CD4-positive, alpha-beta T cell (primary cell): ENCODE data around the gene MCCC1. TPM values are rescaled to one million over a fixed set of nuclear protein-coding genes. Genes with fewer than 3 reads are reported as not detected.

Experiments
- ATAC-seq: fragments of 200-7000 bp; cut with Tn5 transposase; one replicate; pipeline ENCODE4 v1.10.0; 2022; ENCODE audit warnings: mild to moderate bottlenecking; ENCODE audit not compliant: poor library complexity
- CTCF ChIA-PET: fragments of 350-600 bp; sonication (Branson Sonifier 250); formaldehyde crosslinking; loops from one replicate; lab custom pipeline; 2021; ENCODE audit warnings: antibody characterized with exemption, inconsistent platforms; lab: Charles Lee
- POLR2A ChIA-PET: fragments of 350-600 bp; sonication (Branson Sonifier 250); formaldehyde crosslinking; loops from one replicate; lab custom pipeline; 2021; ENCODE audit warnings: antibody characterized with exemption, inconsistent platforms; lab: Charles Lee
- DNase-seq, 14 experiments: peaks; one replicate each; pipeline ENCODE4 v3.0.0-alpha.2; 2013 to 2020; ENCODE audit warnings: mixed read lengths in 2 of 14
- H3K27ac ChIP-seq, 2 donors: one replicate each; pipeline versions ENCODE4 v1.5.1 to v1.7.0; 2013; ENCODE audit warnings: low read length in 2 of 2, low read depth in 1 of 2, mild to moderate bottlenecking in 1 of 2
- H3K27me3 ChIP-seq, 2 experiments: 1 replicate in 1 of 2; 2 replicates in 1 of 2; pipeline versions ENCODE4 v1.6.1 to v1.7.0; 2013; ENCODE audit warnings: low read length in 2 of 2, control low read depth in 1 of 2, mild to moderate bottlenecking in 1 of 2, moderate library complexity in 1 of 2; ENCODE audit not compliant: insufficient read depth in 2 of 2, control insufficient read depth in 1 of 2
- H3K36me3 ChIP-seq: one replicate; pipeline ENCODE4 v1.6.1; 2013; ENCODE audit warnings: low read length, control low read depth; ENCODE audit not compliant: insufficient read depth
- H3K4me1 ChIP-seq: one replicate; pipeline ENCODE4 v1.6.1; 2013; ENCODE audit warnings: low read length, control low read depth; ENCODE audit not compliant: insufficient read depth
- H3K4me3 ChIP-seq: one replicate; pipeline ENCODE4 v1.5.1; 2013; ENCODE audit warnings: mild to moderate bottlenecking, low read length, moderate library complexity
- H3K9me3 ChIP-seq, 2 experiments: 1 replicate in 1 of 2; 2 replicates in 1 of 2; pipeline versions ENCODE4 v1.6.1 to v1.7.0; 2013; ENCODE audit warnings: low read length in 2 of 2, mild to moderate bottlenecking in 2 of 2, control low read depth in 1 of 2, moderate library complexity in 1 of 2; ENCODE audit not compliant: control insufficient read depth in 1 of 2, insufficient read depth in 1 of 2
- H3K27ac Mint-ChIP-seq: one replicate; pipeline ENCODE4 v1.8.0; 2020; ENCODE audit warnings: mixed read lengths
- H3K27me3 Mint-ChIP-seq: one replicate; pipeline ENCODE4 v1.8.0; 2021; ENCODE audit warnings: mixed read lengths
- H3K36me3 Mint-ChIP-seq: one replicate; pipeline ENCODE4 v1.8.0; 2021; ENCODE audit warnings: low read depth, mixed read lengths
- H3K4me1 Mint-ChIP-seq: one replicate; pipeline ENCODE4 v1.8.0; 2021; ENCODE audit warnings: low read depth, mixed read lengths
- H3K4me3 Mint-ChIP-seq: one replicate; pipeline ENCODE4 v1.8.0; 2020; ENCODE audit warnings: mild to moderate bottlenecking, mixed read lengths
- H3K9me3 Mint-ChIP-seq: one replicate; pipeline ENCODE4 v1.8.0; 2020; ENCODE audit warnings: mixed read lengths
- CTCF ChIP-seq: fragments of 200-600 bp; IDR thresholded peaks from one replicate; pipeline ENCODE4 v1.8.0; 2022; ENCODE audit warnings: antibody characterized with exemption, mild to moderate bottlenecking
- intact Hi-C, 2 experiments: fragments of 100-400 bp; cut with DNase I in 1 of 2; cut with micrococcal nuclease in 1 of 2; formaldehyde crosslinking; loops; one replicate each; pipeline versions ENCODE4 v1.15.1 to v1.9.0; 2023 to 2025; cut with DNase I, micrococcal nuclease
- total RNA-seq, 174 experiments: library from RNA in 2 of 174; stranded (reverse) in 2 of 174; gene quantifications; one replicate each; pipeline ENCODE4 v1.2.3 and lab custom pipeline; 2021 to 2026

MCCC1 gene
- total RNA-seq, 2 experiments from 2014 or later, result 16.4 to 16.7 TPM

- Histone ChIP-seq H3K4me1 (peaks cover 18% of the 10 kb centered on the region), H3K36me3 (no peaks in the 10 kb centered on the region), H3K27ac (peak overlapping the region in 1 of 2 donors; percentile 81), H3K9me3 (no peaks in the 10 kb centered on the region), H3K4me3 (no peak overlapping the region), H3K27me3 (no peaks in the 10 kb centered on the region)
- CTCF ChIA-PET, result no interaction called here
- POLR2A ChIA-PET, result interaction anchor here (1.8 kb wide), 1 partner anchor 306 kb away, joined by 8 read pairs; no protein-coding TSS in a partner anchor
- Mint-ChIP-seq H3K9me3 (no peaks in the 10 kb centered on the region), H3K36me3 (peaks cover 20% of the 10 kb centered on the region), H3K27me3 (no peaks in the 10 kb centered on the region), H3K4me1 (peaks cover 46% of the 10 kb centered on the region), H3K27ac (peak overlapping the region; percentile 96), H3K4me3 (peak overlapping the region; percentile 76)
- intact Hi-C loops, result no loop called here
- ATAC-seq, result no peak
- TF ChIP-seq CTCF, result no peak
- no peak for DNase-seq
These were observed 1.1 kb upstream of the MCCC1 start for GRCh38 chr3:183100376-183100775.

GRCh38 chr3:183099838-183100204 is 525 bp upstream of the MCCC1 start:
- intact Hi-C loops, result loop anchor here in 1 of 2 experiments (5.0 to 10.0 kb wide), 2 partner anchors 308 to 1715 kb away; partner anchors contain the start of genes ATP11B and VPS8
- H3K36me3 Mint-ChIP-seq, result peaks cover 20% of the 10 kb centered on the region
- peak overlapping the region; percentile 80 to 81 for H3K27ac ChIP-seq
- H3K36me3 ChIP-seq, result no peaks in the 10 kb centered on the region
- H3K27ac Mint-ChIP-seq, result peak overlapping the region; percentile 96
- no peak for TF ChIP-seq CTCF
- H3K27me3 Mint-ChIP-seq, result no peaks in the 10 kb centered on the region
- no peak for DNase-seq
- H3K9me3 ChIP-seq, result no peaks in the 10 kb centered on the region
- H3K4me1 Mint-ChIP-seq, result peaks cover 46% of the 10 kb centered on the region
- H3K4me3 ChIP-seq, result peak overlapping the region; percentile 87
- H3K4me1 ChIP-seq, result peaks cover 18% of the 10 kb centered on the region
- ChIA-PET POLR2A (interaction anchor here (1.1 to 1.8 kb wide), 5 partner anchors 9 to 305 kb away, joined by 3 to 8 read pairs (median 3); partner anchors contain the start of gene LAMP3), CTCF (no interaction called here)
- H3K27me3 ChIP-seq, result no peaks in the 10 kb centered on the region
- H3K4me3 Mint-ChIP-seq, result peak overlapping the region; percentile 99
- no peaks in the 10 kb centered on the region for H3K9me3 Mint-ChIP-seq
- no peak for ATAC-seq

- Histone ChIP-seq H3K4me1 (peaks cover 18% of the 10 kb centered on the region), H3K27me3 (no peaks in the 10 kb centered on the region), H3K9me3 (no peaks in the 10 kb centered on the region), H3K36me3 (peaks cover 1% of the 10 kb centered on the region), H3K27ac (peak overlapping the region; percentile 64 to 70), H3K4me3 (peak overlapping the region; percentile 87)
- peak overlapping the region; percentile 96 for H3K27ac Mint-ChIP-seq
- H3K4me1 Mint-ChIP-seq, result peaks cover 48% of the 10 kb centered on the region
- intact Hi-C loops, result loop anchor here in 1 of 2 experiments (5.0 to 10.0 kb wide), 2 partner anchors 306 to 1716 kb away; partner anchors contain the start of genes ATP11B and VPS8
- TF ChIP-seq CTCF, result no peak
- H3K9me3 Mint-ChIP-seq, result no peaks in the 10 kb centered on the region
- peak overlapping the region; percentile 99 for H3K4me3 Mint-ChIP-seq
- ChIA-PET CTCF (no interaction called here), POLR2A (interaction anchor here (1.0 to 1.8 kb wide), 8 partner anchors 10 to 538 kb away, joined by 3 to 8 read pairs (median 3); partner anchors contain the start of gene LAMP3)
- peaks cover 28% of the 10 kb centered on the region for H3K36me3 Mint-ChIP-seq
- DNase-seq (no peak), ATAC-seq (no peak)
- H3K27me3 Mint-ChIP-seq, result no peaks in the 10 kb centered on the region
These were observed 715 bp downstream of the MCCC1 start for GRCh38 chr3:183098536-183099025.
